Ascending aorta (tissue), 2 donors: Measurements from ENCODE around the gene SMOC1. TPM values are rescaled to one million over a fixed set of nuclear protein-coding genes. Genes with fewer than 3 reads are reported as not detected.

Experiments used
- DNase-seq, 2 donors: peaks; one replicate each; pipeline ENCODE4 v3.0.0-alpha.2; 2019; ENCODE audit warnings: low spot score in 2 of 2
- H3K27ac ChIP-seq, 2 donors: fragments of 200-600 bp; sonication (generic); one replicate each; pipeline ENCODE4 v1.5.1; 2016 to 2017; ENCODE audit warnings: mild to moderate bottlenecking in 1 of 2
- H3K27me3 ChIP-seq: fragments of 200-600 bp; sonication (generic); one replicate; pipeline ENCODE4 v1.5.1; 2017
- H3K36me3 ChIP-seq, 2 donors: fragments of 200-600 bp; sonication (generic); one replicate each; pipeline ENCODE4 v1.5.1; 2016
- H3K4me1 ChIP-seq, 2 donors: fragments of 200-600 bp; sonication (generic); one replicate each; pipeline ENCODE4 v1.5.1; 2016 to 2017; ENCODE audit warnings: mild to moderate bottlenecking in 1 of 2
- H3K4me3 ChIP-seq, 2 donors: fragments of 200-600 bp; sonication (generic); one replicate each; pipeline ENCODE4 v1.5.1; 2016 to 2017; ENCODE audit warnings: mild to moderate bottlenecking in 1 of 2
- H3K9me3 ChIP-seq, 2 donors: fragments of 200-600 bp; sonication (generic); one replicate each; pipeline ENCODE4 v1.5.1; 2016
- CTCF ChIP-seq, 3 experiments: fragments of 200-600 bp in 2 of 3; fragments of 450-650 bp in 1 of 3; sonication (generic) in 2 of 3; IDR thresholded peaks; one replicate each; pipeline ENCODE4 v1.5.1; 2016 to 2019; ENCODE audit warnings: antibody characterized with exemption in 3 of 3, mild to moderate bottlenecking in 1 of 3, moderate library complexity in 1 of 3
- intact Hi-C: fragments of 100-400 bp; cut with DNase I; formaldehyde crosslinking; loops from one replicate; pipeline ENCODE4 v1.15.1; 2023
- total RNA-seq: library from RNA; depleted of rRNA; stranded (reverse); fragments of >200 nt; gene quantifications from one replicate; pipeline ENCODE4 v1.1.0, GENCODE V29; 2016

Gene SMOC1
- total RNA-seq, 1 donor from 2014 or later = 16.6 TPM

- Histone ChIP-seq H3K27ac (no peak overlapping the region), H3K9me3 (no peaks in the 10 kb centered on the region), H3K4me1 (no peaks in the 10 kb centered on the region), H3K27me3 (no peaks in the 10 kb centered on the region), H3K4me3 (no peak overlapping the region), H3K36me3 (no peaks in the 10 kb centered on the region)
- DNase-seq = no peak
- intact Hi-C loops = no loop called here
- TF ChIP-seq CTCF (IDR thresholded peaks at IDR 0.05) = no peak
Measured at GRCh38 chr14:69983317-69983716, 104.1 kb downstream of the SMOC1 start.

- H3K36me3 ChIP-seq = no peaks in the 10 kb centered on the region
- DNase-seq = no peak
- H3K4me3 ChIP-seq = no peak overlapping the region
- intact Hi-C loops = no loop called here
- H3K4me1 ChIP-seq = no peaks in the 10 kb centered on the region
- no peaks in the 10 kb centered on the region for H3K9me3 ChIP-seq
- no peaks in the 10 kb centered on the region for H3K27me3 ChIP-seq
- no peak overlapping the region for H3K27ac ChIP-seq
- TF ChIP-seq CTCF (IDR thresholded peaks at IDR 0.05) = no peak
Measured at GRCh38 chr14:69985463-69985862, 106.2 kb downstream of the SMOC1 start.

- no peak overlapping the region for H3K4me3 ChIP-seq
- no peak overlapping the region for H3K27ac ChIP-seq
- H3K9me3 ChIP-seq = no peaks in the 10 kb centered on the region
- no peaks in the 10 kb centered on the region for H3K36me3 ChIP-seq
- H3K27me3 ChIP-seq = no peaks in the 10 kb centered on the region
- intact Hi-C loops = no loop called here
- no peak for TF ChIP-seq CTCF (IDR thresholded peaks at IDR 0.05)
- DNase-seq = no peak
- no peaks in the 10 kb centered on the region for H3K4me1 ChIP-seq
Measured at GRCh38 chr14:69986336-69986735, 107.1 kb downstream of the SMOC1 start.

- no peaks in the 10 kb centered on the region for H3K36me3 ChIP-seq
- no peaks in the 10 kb centered on the region for H3K27me3 ChIP-seq
- no peak overlapping the region for H3K27ac ChIP-seq
- no peak for DNase-seq
- intact Hi-C loops = no loop called here
- H3K4me1 ChIP-seq = no peaks in the 10 kb centered on the region
- no peaks in the 10 kb centered on the region for H3K9me3 ChIP-seq
- no peak for TF ChIP-seq CTCF (IDR thresholded peaks at IDR 0.05)
- no peak overlapping the region for H3K4me3 ChIP-seq
Measured at GRCh38 chr14:69987406-69988121, 108.3 kb downstream of the SMOC1 start.

- H3K9me3 ChIP-seq = no peaks in the 10 kb centered on the region
- intact Hi-C loops = no loop called here
- DNase-seq = no peak
- no peaks in the 10 kb centered on the region for H3K27me3 ChIP-seq
- no peak overlapping the region for H3K4me3 ChIP-seq
- H3K4me1 ChIP-seq = no peaks in the 10 kb centered on the region
- no peaks in the 10 kb centered on the region for H3K36me3 ChIP-seq
- H3K27ac ChIP-seq = no peak overlapping the region
- TF ChIP-seq CTCF (IDR thresholded peaks at IDR 0.05) = no peak
Measured at GRCh38 chr14:69988979-69989378, 109.8 kb downstream of the SMOC1 start.

GRCh38 chr14:69989622-69990021 is 110.4 kb downstream of the SMOC1 start:
- H3K4me3 ChIP-seq = no peak overlapping the region
- intact Hi-C loops = no loop called here
- no peaks in the 10 kb centered on the region for H3K4me1 ChIP-seq
- no peaks in the 10 kb centered on the region for H3K36me3 ChIP-seq
- H3K27ac ChIP-seq = no peak overlapping the region
- no peaks in the 10 kb centered on the region for H3K27me3 ChIP-seq
- no peak for DNase-seq
- no peaks in the 10 kb centered on the region for H3K9me3 ChIP-seq
- TF ChIP-seq CTCF (IDR thresholded peaks at IDR 0.05) = no peak
